ENCODE measurements around the gene PRLH. TPM values are rescaled to one million over a fixed set of nuclear protein-coding genes. Genes with fewer than 3 reads are reported as not detected.

Gene PRLH
- total and polyA plus RNA-seq, 2 donors (not counting 3 experiments of a cell fraction or from before 2014, with no cell fraction given): not detected

DNA sequence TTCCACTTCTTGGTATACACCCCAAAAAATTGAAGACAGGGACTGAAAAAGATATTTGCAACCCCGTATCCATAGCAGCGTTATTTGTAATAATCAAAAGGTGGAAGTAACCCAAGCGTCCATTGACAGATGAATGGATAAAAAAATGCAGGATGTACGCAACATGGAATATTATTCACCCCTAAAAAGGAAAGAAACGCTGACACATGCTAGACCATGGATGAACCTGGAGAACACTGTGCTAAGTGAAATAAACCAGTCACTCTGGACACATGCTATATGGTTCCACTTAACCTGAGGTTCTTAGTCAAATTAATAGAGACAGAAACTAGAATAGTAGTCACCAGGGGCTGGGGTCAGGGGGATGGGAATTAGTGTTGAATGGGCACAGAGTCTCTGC lies 38.6 kb upstream of the PRLH start:
- no peaks in the 10 kb centered on the region for H3K36me3 ChIP-seq (ENCODE audit: control insufficient read depth in 2 of 2, extremely low read depth in 1 of 2, insufficient read depth in 2 of 2, low read length in 2 of 2)

More for the DNA sequence above, 38.6 kb upstream of the PRLH start:
- Histone ChIP-seq H4K20me1 (replicated peaks; ENCODE audit: control insufficient read depth, extremely low read depth, insufficient read depth, low read length) (no peaks in the 10 kb centered on the region), H3K9me1 (replicated peaks; ENCODE audit: control insufficient read depth, extremely low read depth, insufficient read depth, low read length) (no peaks in the 10 kb centered on the region), H3K4me1 (ENCODE audit: control insufficient read depth, extremely low read depth, insufficient read depth, low read length) (peaks cover 2% of the 10 kb centered on the region), H3K4me2 (ENCODE audit: insufficient read depth, low read length) (no peak overlapping the region), H3K9me3 (replicated peaks; ENCODE audit: control insufficient read depth, insufficient read depth, low read length) (no peaks in the 10 kb centered on the region), H3K27ac (ENCODE audit: insufficient read depth, low read depth, low read length) (no peak overlapping the region), H3K4me3 (replicated peaks in 1 of 3; ENCODE audit: insufficient read depth in 1 of 3, low read depth in 1 of 3, low read length in 3 of 3) (no peak overlapping the region), H3K27me3 (ENCODE audit: control insufficient read depth in 2 of 2, insufficient read depth in 2 of 2, low read length in 2 of 2) (no peaks in the 10 kb centered on the region), H3K9ac (replicated peaks; ENCODE audit: extremely low read depth, insufficient read depth, low read length) (no peak overlapping the region), H2AFZ (ENCODE audit: low read depth, low read length) (no peak overlapping the region), H3K79me2 (ENCODE audit: control insufficient read depth, insufficient read depth, low read length) (no peaks in the 10 kb centered on the region)
- ChIA-PET CTCF (interaction anchor here (2.1 kb wide), 1 partner anchor 15 kb away, joined by 8 read pairs; no protein-coding TSS in a partner anchor), POLR2A (no interaction called here)
- TF ChIP-seq MYC (IDR thresholded peaks at IDR 0.05; ENCODE audit: low read depth, low read length) (no peak), POLR2AphosphoS5 (IDR thresholded peaks at IDR 0.05; ENCODE audit: insufficient read depth, low read depth, low read length) (no peak), EZH2 (IDR thresholded peaks at IDR 0.05; ENCODE audit: borderline replicate concordance, low read depth, low read length, severe bottlenecking) (no peak), CTCF (IDR thresholded peaks at IDR 0.05; ENCODE audit: extremely low read depth in 1 of 2, insufficient read depth in 1 of 2, low read depth in 1 of 2, low read length in 2 of 2) (no peak)
- intact Hi-C loops (cut with micrococcal nuclease) (loop anchor here (1.0 kb wide), 1 partner anchor 41 kb away; no protein-coding TSS in a partner anchor), dilution Hi-C loops (cut with MboI; ENCODE audit: extremely low pct_ligation_motif_present, low sequenced_read_pairs) (no loop called here)
- BruUV-seq (replicated peaks): no TSS peak
- FAIRE-seq (no peak), DNase-seq (ENCODE audit: low read depth, low spot score) (no peak)

All from endothelial cell of umbilical vein (primary cell).